ENCODE measurements around the gene LDLRAD4. TPM values are rescaled to one million over a fixed set of nuclear protein-coding genes. Genes with fewer than 3 reads are reported as not detected.

LDLRAD4 gene
- total RNA-seq, 1 donor from 2014 or later = 34.5 TPM

DNA sequence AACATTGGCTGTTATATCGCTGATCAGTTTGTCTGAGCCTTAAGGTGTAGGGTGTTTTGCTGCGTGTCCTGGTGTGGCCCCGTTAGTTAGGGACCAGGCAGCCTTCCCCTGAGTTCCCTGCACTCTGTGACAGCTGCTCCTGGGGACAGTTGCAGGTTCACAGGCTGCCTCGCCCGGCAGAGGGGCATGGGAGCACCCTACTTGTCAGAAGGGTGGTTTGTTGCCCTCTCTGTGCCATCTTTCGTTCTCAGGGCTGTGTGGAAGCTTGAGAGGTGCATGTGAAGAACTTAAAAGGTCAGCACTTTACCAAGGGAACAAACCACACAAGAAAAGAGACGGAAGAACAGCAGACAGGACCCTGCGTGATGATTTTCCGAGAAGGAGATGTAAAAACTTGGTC is 159.6 kb downstream of the LDLRAD4 start:
- Mint-ChIP-seq H3K4me3 (peak overlapping the region; percentile 74), H3K27ac (peak overlapping the region; percentile 95), H3K4me1 (ENCODE audit: low read depth) (peaks cover 81% of the 10 kb centered on the region), H3K27me3 (ENCODE audit: insufficient read depth) (peaks cover 4% of the 10 kb centered on the region), H3K9me3 (no peaks in the 10 kb centered on the region), H3K36me3 (ENCODE audit: low read depth) (no peaks in the 10 kb centered on the region)
- intact Hi-C loops (cut with micrococcal nuclease) = loop anchor here (5.0 to 10.0 kb wide), 4 partner anchors 241 to 1526 kb away; partner anchors contain the start of genes CEP192 and CHMP1B
- DNase-seq (ENCODE audit: low spot score) = no peak

DNA sequence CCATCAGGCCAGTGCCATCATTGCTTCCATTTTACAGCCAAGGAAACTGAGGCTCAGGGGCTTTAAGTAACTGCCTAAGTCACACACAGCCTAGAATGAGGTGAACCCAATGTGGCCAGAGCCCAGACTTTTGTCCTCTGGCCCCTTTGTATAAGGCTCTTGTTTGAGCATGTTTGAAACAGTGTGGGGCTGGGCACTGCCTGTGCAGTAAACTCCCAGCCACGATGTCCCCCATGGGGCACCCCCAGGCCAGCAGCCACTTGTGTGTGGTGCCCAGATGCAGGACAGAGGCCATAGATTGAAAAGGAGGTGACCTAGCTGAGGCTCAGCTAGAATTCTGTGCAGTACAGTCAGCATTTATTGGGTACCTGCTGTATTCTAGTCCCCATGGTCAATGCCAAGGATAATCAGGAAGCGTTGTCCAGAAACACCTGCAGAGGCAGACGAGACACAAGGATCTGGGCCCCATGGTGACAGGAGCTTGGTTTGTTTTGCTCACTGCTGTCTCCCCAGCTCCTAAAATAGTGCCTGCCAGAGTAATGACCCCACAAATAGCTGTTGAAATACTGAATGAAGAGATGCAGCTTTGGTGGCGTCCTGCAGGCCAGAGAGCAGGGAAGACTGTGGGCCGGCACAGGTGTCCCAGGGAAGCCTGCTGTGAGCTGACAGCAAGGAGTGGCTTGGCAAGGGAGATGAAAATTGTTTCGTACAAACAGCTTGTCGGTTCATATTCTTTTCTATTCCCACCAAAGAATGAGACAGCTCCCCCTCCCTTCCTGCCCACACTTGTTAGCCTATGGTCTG is 160.7 kb downstream of the LDLRAD4 start:
- Mint-ChIP-seq H3K9me3 (no peaks in the 10 kb centered on the region), H3K27ac (peak overlapping the region; percentile 13), H3K4me1 (ENCODE audit: low read depth) (peaks cover 79% of the 10 kb centered on the region), H3K4me3 (peak overlapping the region; percentile 74), H3K36me3 (ENCODE audit: low read depth) (no peaks in the 10 kb centered on the region), H3K27me3 (ENCODE audit: insufficient read depth) (peaks cover 4% of the 10 kb centered on the region)
- intact Hi-C loops (cut with micrococcal nuclease) = loop anchor here (5.0 to 10.0 kb wide), 4 partner anchors 242 to 1527 kb away; partner anchors contain the start of genes CEP192 and CHMP1B
- no peak for DNase-seq (ENCODE audit: low spot score)

DNA sequence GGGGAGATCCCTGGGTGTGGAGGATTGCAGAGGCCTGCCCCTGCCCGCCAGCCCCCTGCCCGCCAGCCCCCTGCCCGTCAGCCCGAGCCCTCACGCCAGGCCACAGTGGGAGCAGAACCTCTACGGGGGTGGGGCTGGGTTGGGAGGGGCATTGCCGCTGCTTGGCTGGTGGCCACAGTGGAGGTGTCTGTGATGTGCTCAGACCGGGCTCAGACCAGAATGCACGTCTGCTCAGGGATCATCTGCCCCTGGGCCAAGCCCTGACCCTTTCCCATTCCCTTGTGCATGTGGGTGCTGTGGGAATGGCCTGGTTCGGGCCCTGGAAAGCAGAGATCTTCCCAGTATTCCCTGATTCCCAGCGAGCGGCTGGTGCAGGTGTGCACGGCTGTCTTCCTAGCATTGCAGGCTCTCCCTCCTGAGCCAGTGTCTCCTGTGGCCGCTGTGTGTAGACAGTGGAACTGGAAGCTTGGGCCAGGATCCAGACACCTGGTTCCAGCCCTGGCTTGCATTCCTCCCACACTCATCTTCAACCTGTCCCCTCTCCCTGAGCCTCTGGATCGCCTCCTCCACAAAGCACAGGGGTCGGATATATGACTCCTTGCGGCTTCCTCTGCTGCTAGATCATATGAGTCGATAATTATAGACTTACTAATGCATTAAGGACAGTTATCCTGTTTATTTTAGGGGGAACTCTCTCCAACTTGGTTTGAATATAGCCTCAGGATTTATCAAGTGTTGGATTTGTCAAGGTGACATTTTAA is 161.6 kb downstream of the LDLRAD4 start:
- no peaks in the 10 kb centered on the region for H3K9me3 Mint-ChIP-seq
- H3K4me3 Mint-ChIP-seq = no peak overlapping the region
- peaks cover 72% of the 10 kb centered on the region for H3K4me1 Mint-ChIP-seq (ENCODE audit: low read depth)
- peaks cover 3% of the 10 kb centered on the region for H3K36me3 Mint-ChIP-seq (ENCODE audit: low read depth)
- intact Hi-C loops (cut with micrococcal nuclease) = loop anchor here (5.0 to 10.0 kb wide), 5 partner anchors 243 to 1528 kb away; partner anchors contain the start of genes CEP192, CHMP1B and SEH1L
- peak overlapping the region; percentile 36 for H3K27ac Mint-ChIP-seq
- peaks cover 4% of the 10 kb centered on the region for H3K27me3 Mint-ChIP-seq (ENCODE audit: insufficient read depth)
- no peak for DNase-seq (ENCODE audit: low spot score)

DNA sequence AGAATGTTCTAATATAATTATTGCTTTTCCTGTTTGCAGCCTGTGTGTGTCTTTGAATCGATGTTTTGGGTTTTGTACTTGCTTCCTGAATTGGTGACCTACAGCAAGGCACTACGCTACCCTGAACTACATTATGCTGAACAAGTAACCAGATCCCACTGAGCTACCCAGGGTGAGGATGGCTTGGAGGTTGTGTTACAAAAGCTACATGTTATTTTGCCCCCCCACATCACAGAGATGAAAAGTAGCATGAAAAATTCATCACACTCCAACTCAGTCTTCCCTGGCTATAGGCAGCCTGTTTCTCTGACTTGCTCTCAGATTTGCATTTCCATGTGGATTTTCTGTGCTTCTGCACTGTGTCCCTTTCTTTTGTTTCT is 162.1 kb downstream of the LDLRAD4 start:
- H3K27me3 Mint-ChIP-seq (ENCODE audit: insufficient read depth) = peaks cover 4% of the 10 kb centered on the region
- H3K9me3 Mint-ChIP-seq = no peaks in the 10 kb centered on the region
- H3K4me1 Mint-ChIP-seq (ENCODE audit: low read depth) = peaks cover 66% of the 10 kb centered on the region
- no peak for DNase-seq (ENCODE audit: low spot score)
- peak overlapping the region; percentile 36 for H3K27ac Mint-ChIP-seq
- H3K4me3 Mint-ChIP-seq = no peak overlapping the region
- peaks cover 6% of the 10 kb centered on the region for H3K36me3 Mint-ChIP-seq (ENCODE audit: low read depth)
- intact Hi-C loops (cut with micrococcal nuclease) = loop anchor here (5.0 kb wide), 1 partner anchor 433 kb away; the partner anchor contains the start of gene SEH1L

DNA sequence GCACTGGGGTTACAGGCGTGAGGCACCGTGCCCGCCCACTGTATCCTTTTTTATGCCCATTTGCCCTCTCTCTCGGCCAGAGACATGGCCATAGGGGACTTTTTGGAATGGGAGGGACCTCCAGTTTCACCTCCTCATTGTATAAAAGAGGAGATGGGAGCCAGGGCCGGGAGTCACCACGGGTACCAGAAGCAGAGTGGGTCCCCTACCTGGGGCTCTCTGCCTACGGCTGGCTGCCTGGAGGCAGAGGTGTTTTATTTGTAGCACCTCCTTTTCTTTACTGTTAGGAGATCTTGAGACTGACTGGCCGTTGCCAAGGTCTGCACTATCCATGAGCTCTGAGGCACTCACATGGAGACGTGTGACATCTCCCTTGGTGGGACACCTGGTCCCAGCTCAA is 162.8 kb downstream of the LDLRAD4 start:
- Mint-ChIP-seq H3K27ac (peak overlapping the region; percentile 98), H3K4me1 (ENCODE audit: low read depth) (peaks cover 59% of the 10 kb centered on the region), H3K36me3 (ENCODE audit: low read depth) (peaks cover 6% of the 10 kb centered on the region), H3K9me3 (no peaks in the 10 kb centered on the region), H3K4me3 (peak overlapping the region; percentile 79), H3K27me3 (ENCODE audit: insufficient read depth) (peaks cover 4% of the 10 kb centered on the region)
- DNase-seq (ENCODE audit: low spot score) = no peak
- intact Hi-C loops (cut with micrococcal nuclease) = loop anchor here (5.0 kb wide), 1 partner anchor 434 kb away; the partner anchor contains the start of gene SEH1L

DNA sequence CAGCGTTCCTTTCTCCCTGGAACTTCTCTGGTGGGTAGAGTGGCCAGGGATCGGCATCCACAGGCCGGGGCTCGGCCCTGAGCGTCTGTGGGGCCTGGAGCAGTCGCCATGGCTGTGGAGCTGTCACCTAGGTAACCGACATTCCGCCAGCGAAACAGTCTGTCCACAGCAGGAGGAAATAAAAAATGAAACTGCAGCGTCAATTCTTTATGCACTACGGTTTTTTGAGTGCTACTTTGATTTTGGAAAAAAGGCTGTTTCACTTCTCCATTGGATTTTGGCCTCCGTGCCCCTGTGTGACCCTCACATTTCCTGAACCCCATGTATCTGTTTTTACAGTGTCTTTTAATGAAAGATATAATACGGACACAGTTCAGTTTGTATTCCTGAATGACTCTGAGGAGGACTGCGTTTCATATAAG is 163.4 kb downstream of the LDLRAD4 start:
- Mint-ChIP-seq H3K4me1 (ENCODE audit: low read depth) (peaks cover 53% of the 10 kb centered on the region), H3K27me3 (ENCODE audit: insufficient read depth) (peaks cover 4% of the 10 kb centered on the region), H3K36me3 (ENCODE audit: low read depth) (peaks cover 6% of the 10 kb centered on the region), H3K27ac (peak overlapping the region; percentile 98), H3K9me3 (no peaks in the 10 kb centered on the region), H3K4me3 (peak overlapping the region; percentile 79)
- peak; percentile 35 for DNase-seq (ENCODE audit: low spot score)
- intact Hi-C loops (cut with micrococcal nuclease) = loop anchor here (1.0 to 5.0 kb wide), 3 partner anchors 116 to 435 kb away; partner anchors contain the start of gene SEH1L

DNA sequence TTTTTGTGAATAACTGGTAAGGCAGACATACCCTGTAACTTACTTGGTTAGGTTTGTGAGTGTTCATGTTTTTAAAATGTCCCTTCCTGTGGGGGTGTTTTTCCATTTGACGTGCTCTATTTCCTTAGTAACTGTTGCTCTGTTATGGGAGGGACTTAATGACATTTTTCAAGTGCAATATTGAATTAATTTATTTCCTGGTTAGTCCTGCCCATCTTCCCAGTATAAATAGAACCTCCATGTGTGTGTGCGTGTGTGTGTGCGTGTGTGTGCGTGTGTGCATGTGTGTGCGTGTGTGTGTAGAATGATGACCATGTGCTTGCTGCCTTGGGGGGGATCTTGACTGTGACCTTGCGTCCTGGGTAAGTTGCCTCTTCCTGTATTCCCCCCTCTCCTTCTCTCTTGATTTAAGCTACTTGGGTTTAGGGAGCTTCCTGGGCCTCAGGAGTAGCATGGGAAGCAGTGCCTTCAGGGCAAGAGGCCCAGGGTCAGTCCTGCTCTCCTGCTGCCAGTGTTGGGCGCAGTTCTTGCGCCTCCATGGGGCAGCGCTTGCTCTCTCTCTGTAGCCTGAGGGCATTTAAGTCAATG is 163.9 kb downstream of the LDLRAD4 start:
- H3K4me1 Mint-ChIP-seq (ENCODE audit: low read depth) = peaks cover 48% of the 10 kb centered on the region
- peak overlapping the region; percentile 79 for H3K4me3 Mint-ChIP-seq
- H3K9me3 Mint-ChIP-seq = no peaks in the 10 kb centered on the region
- intact Hi-C loops (cut with micrococcal nuclease) = loop anchor here (1.0 to 5.0 kb wide), 3 partner anchors 116 to 435 kb away; partner anchors contain the start of gene SEH1L
- peak overlapping the region; percentile 98 for H3K27ac Mint-ChIP-seq
- DNase-seq (ENCODE audit: low spot score) = no peak
- H3K36me3 Mint-ChIP-seq (ENCODE audit: low read depth) = peaks cover 6% of the 10 kb centered on the region
- peaks cover 4% of the 10 kb centered on the region for H3K27me3 Mint-ChIP-seq (ENCODE audit: insufficient read depth)

DNA sequence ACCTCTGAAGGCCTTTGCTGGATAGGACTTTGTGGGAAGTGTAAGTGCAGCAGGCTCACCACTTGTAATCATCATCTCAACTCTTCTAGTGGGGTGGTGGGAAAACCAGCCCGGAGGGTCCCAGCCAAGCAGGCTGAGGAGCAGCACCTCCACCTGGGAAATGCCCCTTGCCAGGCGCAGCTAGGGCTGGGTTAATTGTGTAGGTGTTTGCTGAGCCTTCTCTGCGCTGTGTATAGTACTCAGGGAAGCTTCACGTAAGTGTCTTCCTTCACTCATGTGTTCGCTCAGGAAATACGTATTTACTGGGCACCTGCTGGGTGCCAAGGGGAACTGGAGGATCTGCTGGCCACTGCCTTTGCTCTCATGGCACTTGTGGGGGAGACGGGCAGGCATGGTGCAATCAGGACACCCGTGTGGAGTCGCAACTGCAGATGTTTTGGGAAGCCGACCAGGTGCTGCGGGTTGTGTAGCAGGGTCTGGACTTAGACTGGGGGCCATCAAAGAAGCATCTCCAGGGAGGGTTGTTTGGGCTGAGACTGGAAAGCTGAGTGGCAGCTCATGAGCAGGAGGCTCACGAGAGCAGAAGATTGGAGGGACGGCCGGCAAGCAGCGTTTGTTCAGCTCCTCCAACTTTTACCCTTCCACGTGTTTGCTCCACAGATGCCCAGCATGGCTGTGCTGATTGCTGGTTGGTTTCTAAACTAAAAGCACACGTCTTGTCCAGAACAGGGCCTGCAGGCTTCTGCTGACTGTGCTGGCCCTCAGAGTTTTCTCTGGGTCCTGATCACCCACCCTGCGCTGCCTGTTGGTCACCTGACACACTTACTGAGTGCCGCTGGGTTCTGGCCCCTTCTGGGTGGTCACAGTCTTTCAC is 164.6 kb downstream of the LDLRAD4 start:
- intact Hi-C loops (cut with micrococcal nuclease) = loop anchor here (1.0 to 5.0 kb wide), 3 partner anchors 117 to 436 kb away; partner anchors contain the start of gene SEH1L
- Mint-ChIP-seq H3K4me1 (ENCODE audit: low read depth) (peaks cover 41% of the 10 kb centered on the region), H3K9me3 (no peaks in the 10 kb centered on the region), H3K36me3 (ENCODE audit: low read depth) (peaks cover 8% of the 10 kb centered on the region), H3K27me3 (ENCODE audit: insufficient read depth) (peaks cover 4% of the 10 kb centered on the region), H3K4me3 (peak overlapping the region; percentile 79), H3K27ac (peak overlapping the region; percentile 98)
- no peak for DNase-seq (ENCODE audit: low spot score)

DNA sequence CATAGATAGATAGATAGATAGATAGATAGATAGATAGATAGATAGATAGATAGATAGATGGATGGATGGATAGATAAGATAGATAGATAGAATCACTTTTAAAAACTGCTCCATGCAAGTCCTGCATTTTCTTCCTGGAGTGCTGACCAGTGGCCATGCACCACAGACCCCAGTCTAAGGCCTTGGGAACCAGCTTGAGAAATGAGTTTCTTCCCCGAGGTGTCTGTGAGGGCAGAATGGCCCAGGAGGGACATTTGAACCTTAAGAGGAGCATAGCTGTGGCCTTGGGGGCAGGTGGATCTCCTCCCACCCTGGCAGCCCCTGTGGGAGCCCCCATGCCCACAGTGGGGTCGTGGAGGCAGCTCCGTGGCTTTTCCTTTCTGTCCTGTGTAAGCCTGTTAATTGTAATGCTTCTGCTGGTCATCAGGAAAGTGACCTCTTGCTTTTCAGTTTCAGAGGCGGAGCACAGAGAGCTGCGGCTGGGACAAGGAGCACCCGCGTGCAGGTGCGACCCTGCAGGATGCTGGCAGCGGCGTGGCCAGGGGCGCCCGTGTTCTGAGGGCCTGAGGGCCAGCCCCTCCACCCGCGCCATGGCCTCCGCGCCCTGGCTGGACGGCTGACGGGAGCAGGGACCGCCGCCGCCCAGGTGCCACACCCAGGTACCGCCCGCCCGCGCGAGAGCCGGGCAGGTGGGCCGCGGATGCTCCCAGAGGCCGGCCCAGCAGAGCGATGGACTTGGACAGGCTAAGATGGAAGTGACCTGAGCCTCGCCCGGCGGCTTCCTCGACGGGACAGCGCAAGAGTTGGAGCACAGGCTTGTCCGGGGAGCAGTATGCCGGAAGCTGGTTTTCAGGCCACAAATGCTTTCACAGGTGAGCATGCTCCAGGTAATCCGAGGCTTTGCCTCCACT is 168.6 kb downstream of the LDLRAD4 start:
- Mint-ChIP-seq H3K4me3 (no peak overlapping the region), H3K4me1 (ENCODE audit: low read depth) (peaks cover 13% of the 10 kb centered on the region), H3K9me3 (no peaks in the 10 kb centered on the region), H3K36me3 (ENCODE audit: low read depth) (peaks cover 8% of the 10 kb centered on the region), H3K27ac (no peak overlapping the region), H3K27me3 (ENCODE audit: insufficient read depth) (no peaks in the 10 kb centered on the region)
- DNase-seq (ENCODE audit: low spot score) = no peak
- intact Hi-C loops (cut with micrococcal nuclease) = no loop called here

DNA sequence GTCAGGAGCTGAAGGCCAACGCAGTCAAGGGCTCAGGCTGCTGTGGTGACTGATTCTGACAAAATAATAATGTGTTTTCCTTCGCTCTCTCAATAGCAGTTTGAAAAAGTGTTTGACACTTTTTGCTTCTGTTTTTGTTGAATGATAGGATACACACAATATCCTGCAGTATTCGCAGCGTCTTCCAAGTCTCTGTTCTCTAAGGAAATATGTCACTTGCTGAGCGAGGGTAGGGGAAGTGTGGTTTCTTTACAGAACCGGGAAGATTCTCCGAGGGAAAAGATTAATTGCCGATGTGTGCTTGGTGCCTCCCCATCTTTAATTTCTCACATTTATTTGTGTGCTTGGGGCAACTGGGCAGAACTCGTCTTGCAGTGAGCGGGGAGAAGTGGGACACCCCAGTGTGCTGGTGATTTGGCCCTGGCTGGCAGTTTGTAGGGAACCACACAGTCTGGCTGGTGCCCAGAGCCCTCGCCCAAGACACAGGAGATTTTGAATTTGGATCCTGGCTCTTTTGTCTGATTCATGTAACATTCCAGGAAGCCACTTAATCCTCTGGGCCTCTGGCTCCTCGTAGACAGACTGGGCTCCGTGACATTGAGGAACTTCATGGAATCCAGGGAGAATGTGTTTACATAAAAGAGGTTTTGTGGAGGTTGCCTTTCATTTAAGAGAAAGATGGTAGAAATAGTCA is 169.4 kb downstream of the LDLRAD4 start:
- Mint-ChIP-seq H3K4me3 (no peak overlapping the region), H3K27ac (no peak overlapping the region), H3K4me1 (ENCODE audit: low read depth) (peaks cover 5% of the 10 kb centered on the region), H3K27me3 (ENCODE audit: insufficient read depth) (no peaks in the 10 kb centered on the region), H3K36me3 (ENCODE audit: low read depth) (peaks cover 8% of the 10 kb centered on the region), H3K9me3 (no peaks in the 10 kb centered on the region)
- intact Hi-C loops (cut with micrococcal nuclease) = no loop called here
- DNase-seq (ENCODE audit: low spot score) = no peak

All from activated T-helper 1 cell treated with anti-CD3 and anti-CD28 coated beads, Interleukin-12 subunit alpha, Interleukin-12 subunit beta, Interleukin-2, Interleukin-4 antibody, amounts not matched to agents 30 ng/mL and 10 ng/mL and 1 ng/mL, durations not matched to agents 14 hours and 24 hours and 36 hours (primary cell).